HUES6 (cell line): Measurements from ENCODE around the gene PCBP3.
"Not testable (repeated sequence)": the region's sequence is repeated elsewhere in the genome, so short reads cannot be mapped to it uniquely, and the experiment has no call there.

Experiments
- H3K27ac ChIP-seq: 2 replicates; pipeline ENCODE4 v1.7.0; 2013; ENCODE audit warnings: low read depth, mild to moderate bottlenecking, low read length, inconsistent platforms
- H3K27me3 ChIP-seq: 2 replicates; pipeline ENCODE4 v1.6.1; 2013; ENCODE audit warnings: low read length; ENCODE audit not compliant: control insufficient read depth, insufficient read depth
- H3K36me3 ChIP-seq: 2 replicates; pipeline ENCODE4 v1.6.1; 2013; ENCODE audit warnings: low read length; ENCODE audit not compliant: control insufficient read depth, insufficient read depth
- H3K4me1 ChIP-seq: 2 replicates; pipeline ENCODE4 v1.6.1; 2013; ENCODE audit warnings: low read length; ENCODE audit not compliant: control insufficient read depth, insufficient read depth
- H3K4me3 ChIP-seq: 2 replicates; pipeline ENCODE4 v1.5.1; 2013; ENCODE audit warnings: low read depth, low read length
- H3K9ac ChIP-seq: one replicate; pipeline ENCODE4 v1.6.1; 2013; ENCODE audit warnings: mild to moderate bottlenecking, low read length
- H3K9me3 ChIP-seq: 2 replicates; pipeline ENCODE4 v1.6.1; 2013; ENCODE audit warnings: low read depth, low read length; ENCODE audit not compliant: control insufficient read depth, insufficient read depth

Gene PCBP3

DNA sequence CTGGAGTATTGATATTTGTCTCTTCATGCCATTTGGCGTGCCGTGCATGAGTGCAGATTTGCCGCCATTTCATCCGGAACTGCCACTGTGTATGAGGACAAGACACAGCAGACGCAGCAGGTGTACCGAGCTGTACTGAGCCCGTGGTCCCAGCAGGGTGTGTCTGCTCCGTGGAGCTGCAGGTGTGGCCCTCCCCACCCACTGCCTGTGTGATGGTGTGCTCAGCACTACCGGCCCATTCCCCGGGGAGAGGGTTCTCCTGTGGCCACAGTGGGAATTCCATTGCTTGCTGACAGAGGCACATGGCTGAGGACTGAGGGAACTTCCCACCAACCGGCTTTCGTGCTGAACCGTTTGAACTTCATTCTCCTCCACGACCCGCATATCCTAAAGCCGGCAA, 303.8 kb downstream of the PCBP3 start:
- peaks cover 25% of the 10 kb centered on the region; the same call in 1 of the 2 replicates for H3K4me1 ChIP-seq
- no peaks in the 10 kb centered on the region for H3K27me3 ChIP-seq
- no peak overlapping the region for H3K4me3 ChIP-seq
- H3K9me3 ChIP-seq: no peaks in the 10 kb centered on the region
- no peak overlapping the region for H3K9ac ChIP-seq
- no peak overlapping the region for H3K27ac ChIP-seq
- no peaks in the 10 kb centered on the region for H3K36me3 ChIP-seq

DNA sequence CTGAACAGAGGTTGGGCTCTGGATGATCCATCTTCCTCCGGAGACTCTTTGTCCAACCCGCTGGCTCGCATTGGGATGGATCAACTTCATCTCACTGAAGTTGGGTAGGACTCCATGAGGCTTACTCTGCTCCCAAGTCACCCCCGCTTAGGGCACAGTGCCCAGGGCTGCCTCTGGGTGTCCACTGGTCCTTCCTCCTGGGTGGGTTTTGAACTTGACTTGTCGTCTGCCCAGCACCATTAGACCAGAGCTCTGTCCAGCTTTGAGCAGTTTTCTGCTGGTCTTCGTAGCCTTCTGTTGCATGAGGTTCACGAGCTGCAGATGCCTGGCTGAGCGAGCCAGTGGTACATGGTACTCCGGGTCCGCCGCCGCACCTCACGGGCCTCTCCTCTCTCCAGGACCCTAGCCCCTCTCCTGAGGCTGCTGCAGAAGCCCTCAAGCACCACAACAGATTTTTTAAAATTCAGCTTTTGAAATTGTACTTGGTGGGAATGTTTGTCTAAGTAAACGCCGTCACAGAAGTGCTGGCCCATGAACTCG, 304.3 kb downstream of the PCBP3 start:
- Histone ChIP-seq H3K9me3 (no peaks in the 10 kb centered on the region), H3K9ac (no peak overlapping the region), H3K4me1 (peaks cover 25% of the 10 kb centered on the region; the same call in 1 of the 2 replicates), H3K36me3 (no peaks in the 10 kb centered on the region), H3K27ac (no peak overlapping the region), H3K4me3 (no peak overlapping the region), H3K27me3 (no peaks in the 10 kb centered on the region)

DNA sequence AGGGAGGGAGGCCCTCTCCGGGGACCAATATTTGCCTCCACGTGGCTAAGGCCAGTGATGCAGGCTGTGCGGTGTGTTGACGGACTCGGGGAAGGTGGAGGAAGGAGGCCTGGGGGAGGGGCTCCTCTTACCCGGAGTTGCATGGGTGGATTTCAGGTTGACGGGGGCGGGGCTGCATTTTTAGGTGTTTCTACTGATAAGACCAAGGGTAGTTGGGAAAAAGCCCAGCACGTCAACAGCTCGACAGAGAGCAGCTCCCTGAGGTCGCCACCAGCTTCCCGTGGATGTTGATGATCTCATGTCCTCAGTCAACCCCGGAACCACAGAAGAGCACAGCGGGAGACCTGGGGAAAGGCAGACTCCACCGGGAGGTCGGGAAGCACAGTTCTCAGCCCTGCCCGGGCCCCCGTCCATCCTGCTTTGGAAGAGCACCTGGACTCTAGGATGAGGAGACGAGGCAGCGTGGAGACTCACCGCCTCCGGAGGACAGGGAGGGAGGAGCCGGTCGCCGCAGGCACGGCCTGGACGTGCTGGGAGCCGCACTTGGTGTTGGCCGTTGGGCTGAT, 305.1 kb downstream of the PCBP3 start:
- Histone ChIP-seq H3K9me3 (no peaks in the 10 kb centered on the region), H3K27ac (no peak overlapping the region), H3K4me3 (no peak overlapping the region), H3K4me1 (peaks cover 25% of the 10 kb centered on the region; the same call in 1 of the 2 replicates), H3K36me3 (no peaks in the 10 kb centered on the region), H3K9ac (no peak overlapping the region), H3K27me3 (no peaks in the 10 kb centered on the region)

DNA sequence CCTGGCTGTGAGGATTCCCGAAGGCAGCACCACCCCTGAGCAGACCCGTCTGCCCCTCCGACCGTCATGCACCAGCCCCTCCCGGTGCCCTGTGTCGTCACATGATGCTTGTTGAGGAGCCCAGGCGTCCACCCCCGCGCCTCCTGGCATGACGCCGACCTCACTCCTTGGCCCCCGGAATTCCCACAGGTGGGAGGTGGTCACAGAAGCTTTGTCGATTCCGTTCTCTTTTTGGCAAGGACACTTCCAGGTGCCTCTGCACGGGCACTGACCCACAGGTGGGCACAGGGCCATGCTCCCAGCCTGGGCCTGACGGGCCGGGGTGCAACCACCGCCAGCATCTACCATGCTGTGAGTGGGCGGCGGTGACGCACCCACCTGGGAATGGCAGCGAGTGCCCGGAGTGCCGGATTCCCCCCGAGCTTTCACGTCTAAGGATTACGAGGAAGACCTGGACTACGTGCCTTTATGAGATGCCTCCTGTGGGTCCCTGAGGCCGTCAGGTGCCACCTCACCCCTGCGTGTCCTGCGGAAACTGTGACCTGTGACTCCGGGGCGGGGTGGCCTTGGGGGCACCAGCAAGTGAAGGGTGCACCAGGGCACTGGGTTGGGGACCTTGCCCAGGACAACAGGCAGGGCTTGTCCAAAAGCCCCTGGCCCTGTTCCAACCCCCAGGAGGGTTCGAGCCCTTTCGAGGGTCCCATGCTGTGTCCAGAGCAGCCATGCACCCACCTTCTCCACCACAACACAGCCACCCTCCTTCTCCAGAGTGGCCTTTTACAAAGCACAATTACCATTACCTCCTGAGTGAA, 306.6 kb downstream of the PCBP3 start:
- Histone ChIP-seq H3K27me3 (no peaks in the 10 kb centered on the region), H3K27ac (no peak overlapping the region), H3K9ac (no peak overlapping the region), H3K9me3 (no peaks in the 10 kb centered on the region), H3K4me3 (no peak overlapping the region), H3K4me1 (peaks cover 25% of the 10 kb centered on the region; the same call in 1 of the 2 replicates), H3K36me3 (no peaks in the 10 kb centered on the region)

DNA sequence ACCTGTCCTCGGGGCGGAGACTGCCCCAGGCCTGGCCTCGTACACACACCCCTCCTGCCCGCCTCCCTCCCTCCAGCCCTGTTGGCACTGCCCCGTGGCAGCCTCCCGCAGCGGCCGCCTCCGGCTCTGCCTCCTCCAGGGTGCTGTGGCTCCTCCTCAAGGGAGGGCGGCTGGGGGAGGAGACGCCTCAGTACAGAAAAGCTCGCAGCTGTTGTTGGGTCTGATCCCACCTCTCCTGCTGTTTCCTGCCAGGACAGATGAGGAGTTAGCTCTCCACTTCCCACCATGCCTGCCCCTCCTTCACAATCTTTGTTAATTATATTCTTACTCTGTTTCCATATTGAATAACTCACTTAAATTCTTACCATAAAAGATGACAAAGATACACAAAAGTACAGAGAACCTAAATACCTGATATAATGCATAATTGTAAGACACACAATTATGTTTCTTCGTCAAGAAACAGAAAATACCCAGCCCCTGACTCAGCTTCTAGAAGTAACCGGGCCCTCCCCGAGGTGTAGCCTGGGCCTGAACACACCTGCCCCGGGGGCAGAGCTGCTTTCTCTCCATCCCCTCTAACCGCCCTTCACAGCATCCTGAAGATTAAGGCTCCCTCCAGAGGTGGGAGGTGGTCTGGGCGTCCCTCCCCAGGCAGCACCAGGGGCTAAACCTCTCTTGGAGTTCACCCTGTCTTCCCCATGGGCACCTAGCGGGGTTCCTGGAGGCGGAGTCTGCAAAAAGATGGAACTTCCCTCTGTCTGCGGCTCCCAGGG, 307.4 kb downstream of the PCBP3 start:
- no peak overlapping the region for H3K27ac ChIP-seq
- H3K9ac ChIP-seq: no peak overlapping the region
- H3K4me1 ChIP-seq: peaks cover 25% of the 10 kb centered on the region; the same call in 1 of the 2 replicates
- peaks cover under 1% of the 10 kb centered on the region; the same call in 1 of the 2 replicates for H3K9me3 ChIP-seq
- H3K27me3 ChIP-seq: no peaks in the 10 kb centered on the region
- H3K4me3 ChIP-seq: no peak overlapping the region
- H3K36me3 ChIP-seq: no peaks in the 10 kb centered on the region

DNA sequence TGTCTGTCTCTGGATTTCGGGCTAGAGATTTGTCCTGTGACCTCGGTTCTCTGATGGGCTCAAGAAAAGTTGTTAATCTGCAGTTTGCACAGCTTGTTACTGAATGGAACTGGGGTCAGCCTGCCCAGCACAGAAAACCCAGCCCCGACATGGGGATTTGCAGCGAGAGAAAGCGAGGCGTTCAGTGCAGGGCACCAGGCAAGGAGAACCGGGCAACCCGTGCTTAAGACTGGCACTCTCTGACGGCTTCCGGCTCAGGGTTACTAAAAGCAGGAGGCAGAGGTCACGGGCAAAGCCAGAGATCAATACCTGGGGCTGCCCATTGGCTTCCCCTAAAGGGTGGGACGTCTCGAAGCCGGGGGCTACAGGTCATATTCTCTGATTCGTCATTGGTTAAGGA, 308.2 kb downstream of the PCBP3 start:
- Histone ChIP-seq H3K27ac (no peak overlapping the region), H3K9ac (no peak overlapping the region), H3K9me3 (peaks cover 6% of the 10 kb centered on the region; the same call in 1 of the 2 replicates), H3K27me3 (no peaks in the 10 kb centered on the region), H3K36me3 (no peaks in the 10 kb centered on the region), H3K4me1 (peaks cover 25% of the 10 kb centered on the region; the same call in 1 of the 2 replicates), H3K4me3 (no peak overlapping the region)

DNA sequence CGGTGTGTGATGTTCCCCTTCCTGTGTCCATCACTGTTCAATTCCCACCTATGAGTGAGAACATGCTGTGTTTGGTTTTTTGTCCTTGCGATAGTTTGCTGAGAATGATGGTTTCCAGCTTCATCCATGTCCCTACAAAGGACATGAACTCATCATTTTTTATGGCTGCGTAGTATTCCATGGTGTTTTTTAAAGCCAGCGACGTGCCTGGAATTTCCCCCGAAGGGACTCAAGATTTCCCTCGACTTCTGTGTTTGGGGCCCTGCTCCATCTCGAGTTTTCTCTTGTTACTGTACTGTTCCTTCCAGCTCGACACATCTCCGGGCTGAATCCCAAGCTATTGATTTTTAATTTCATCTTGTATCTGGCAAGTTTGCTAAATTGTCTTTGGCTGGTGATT, 309.0 kb downstream of the PCBP3 start:
- H3K4me1 ChIP-seq: peaks cover 25% of the 10 kb centered on the region; the same call in 1 of the 2 replicates
- H3K9ac ChIP-seq, H3K4me3 ChIP-seq, H3K27ac ChIP-seq, H3K27me3 ChIP-seq, H3K36me3 ChIP-seq: not testable (repeated sequence)
- peaks cover 13% of the 10 kb centered on the region for H3K9me3 ChIP-seq

DNA sequence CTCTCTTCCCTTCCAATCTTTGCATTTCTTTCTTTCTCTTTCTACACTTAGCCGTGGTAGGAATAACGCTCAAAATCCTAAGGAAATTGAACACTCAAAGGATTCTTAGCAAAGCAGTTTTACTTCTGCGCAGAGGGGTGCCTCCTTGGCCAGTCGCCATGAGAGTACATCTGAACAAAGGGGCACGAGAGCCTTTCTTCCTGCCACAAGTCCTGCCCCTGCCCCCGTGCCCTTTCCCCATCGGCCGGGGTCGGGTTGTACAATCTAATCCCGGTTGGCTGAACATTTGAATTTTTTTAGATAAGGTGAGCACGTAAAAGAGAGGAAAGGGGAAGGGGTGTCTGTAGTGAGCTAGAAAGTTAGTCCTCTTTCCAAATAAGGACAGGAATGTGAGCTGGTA, 309.4 kb downstream of the PCBP3 start:
- Histone ChIP-seq H3K4me3 (no peak overlapping the region), H3K36me3 (no peaks in the 10 kb centered on the region), H3K9me3 (peaks cover 13% of the 10 kb centered on the region), H3K27me3 (no peaks in the 10 kb centered on the region), H3K4me1 (peaks cover 25% of the 10 kb centered on the region; the same call in 1 of the 2 replicates), H3K27ac (no peak overlapping the region), H3K9ac (no peak overlapping the region)

DNA sequence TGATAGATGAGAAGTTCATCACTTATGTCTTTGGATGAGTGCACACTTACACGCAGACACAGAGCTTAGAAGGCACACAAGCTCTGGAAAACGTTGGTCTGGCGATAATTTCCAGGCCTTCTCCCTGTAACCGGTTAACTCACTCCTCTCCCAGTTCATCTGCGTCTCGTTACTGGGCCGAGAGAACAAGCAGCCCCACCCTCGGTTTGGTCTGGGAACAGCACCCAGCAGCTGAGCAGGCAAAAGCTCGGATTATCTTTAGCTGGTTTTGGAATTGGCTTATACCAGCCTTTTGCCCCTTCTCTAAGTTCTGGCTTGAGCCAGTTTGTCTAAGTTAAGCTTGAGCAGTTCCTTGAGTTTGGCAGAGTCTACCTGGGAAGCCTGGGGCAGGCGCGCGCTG, 310.7 kb downstream of the PCBP3 start:
- no peaks in the 10 kb centered on the region for H3K36me3 ChIP-seq
- peaks cover 22% of the 10 kb centered on the region; the same call in 1 of the 2 replicates for H3K4me1 ChIP-seq
- H3K9me3 ChIP-seq: peaks cover 14% of the 10 kb centered on the region
- H3K27ac ChIP-seq: no peak overlapping the region
- no peak overlapping the region for H3K4me3 ChIP-seq
- no peaks in the 10 kb centered on the region for H3K27me3 ChIP-seq
- H3K9ac ChIP-seq: no peak overlapping the region

DNA sequence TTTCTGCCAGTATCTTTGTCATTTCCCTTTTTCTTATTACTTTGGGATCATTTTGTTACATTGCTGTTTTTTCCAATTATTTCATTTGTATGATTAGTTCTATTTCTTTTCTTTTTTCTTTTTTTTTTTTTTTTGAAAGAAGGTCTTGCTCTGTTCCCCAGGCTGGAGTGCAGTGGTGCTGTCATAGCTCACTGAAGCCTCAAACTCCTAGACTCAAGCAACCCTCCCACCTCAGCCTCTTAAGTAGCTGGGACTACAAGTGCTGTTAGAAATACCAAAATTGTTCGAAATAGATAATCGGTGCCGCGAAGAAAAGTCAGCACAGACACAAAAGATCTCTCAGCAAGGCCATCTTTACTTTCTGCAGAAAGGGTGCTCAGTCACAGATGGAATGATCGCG, 311.4 kb downstream of the PCBP3 start:
- Histone ChIP-seq H3K36me3 (no peaks in the 10 kb centered on the region), H3K9ac (no peak overlapping the region), H3K9me3 (peaks cover 21% of the 10 kb centered on the region), H3K4me3 (no peak overlapping the region), H3K27me3 (no peaks in the 10 kb centered on the region), H3K4me1 (peaks cover 21% of the 10 kb centered on the region; the same call in 1 of the 2 replicates), H3K27ac (no peak overlapping the region)
